ENCODE data around the gene PTPN22.

DNA sequence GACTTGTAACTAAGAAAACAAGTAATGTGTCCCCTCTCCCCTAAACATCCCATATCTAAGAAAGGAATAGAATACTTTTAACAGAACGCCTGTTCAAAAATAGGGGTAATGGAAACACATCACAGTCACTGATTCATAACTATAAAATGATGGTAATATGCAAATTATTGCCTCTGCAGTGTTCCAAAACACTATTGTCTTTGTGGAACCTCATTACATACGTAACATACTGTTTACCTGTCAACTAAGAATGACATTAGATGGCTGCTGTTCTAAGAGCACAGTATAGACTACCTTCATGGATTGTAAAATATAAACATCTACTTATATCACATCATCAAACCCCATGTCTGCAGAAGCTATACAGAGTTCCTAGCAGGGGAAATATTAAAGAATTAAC, 19.3 kb upstream of the PTPN22 start:
- TF ChIP-seq, protein P1, sequence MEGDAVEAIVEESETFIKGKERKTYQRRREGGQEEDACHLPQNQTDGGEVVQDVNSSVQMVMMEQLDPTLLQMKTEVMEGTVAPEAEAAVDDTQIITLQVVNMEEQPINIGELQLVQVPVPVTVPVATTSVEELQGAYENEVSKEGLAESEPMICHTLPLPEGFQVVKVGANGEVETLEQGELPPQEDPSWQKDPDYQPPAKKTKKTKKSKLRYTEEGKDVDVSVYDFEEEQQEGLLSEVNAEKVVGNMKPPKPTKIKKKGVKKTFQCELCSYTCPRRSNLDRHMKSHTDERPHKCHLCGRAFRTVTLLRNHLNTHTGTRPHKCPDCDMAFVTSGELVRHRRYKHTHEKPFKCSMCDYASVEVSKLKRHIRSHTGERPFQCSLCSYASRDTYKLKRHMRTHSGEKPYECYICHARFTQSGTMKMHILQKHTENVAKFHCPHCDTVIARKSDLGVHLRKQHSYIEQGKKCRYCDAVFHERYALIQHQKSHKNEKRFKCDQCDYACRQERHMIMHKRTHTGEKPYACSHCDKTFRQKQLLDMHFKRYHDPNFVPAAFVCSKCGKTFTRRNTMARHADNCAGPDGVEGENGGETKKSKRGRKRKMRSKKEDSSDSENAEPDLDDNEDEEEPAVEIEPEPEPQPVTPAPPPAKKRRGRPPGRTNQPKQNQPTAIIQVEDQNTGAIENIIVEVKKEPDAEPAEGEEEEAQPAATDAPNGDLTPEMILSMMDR (IDR thresholded peaks at IDR 0.05): no peak
- TF ChIP-seq ZFX (IDR thresholded peaks at IDR 0.05; ENCODE audit: borderline replicate concordance): no peak

All from 22Rv1 (cell line).